Activated B cell treated with CpG ODN at 0.5 μM for 24 hours (primary cell): ENCODE results near the gene ODAD3. TPM values are rescaled to one million over a fixed set of nuclear protein-coding genes. Genes with fewer than 3 reads are reported as not detected.
A peak's percentile ranks its signal among the peaks of the same experiment; 100 is the strongest.
"Not testable (repeated sequence)": the region's sequence is repeated elsewhere in the genome, so short reads cannot be mapped to it uniquely, and the experiment has no call there.

Source experiments
- ATAC-seq: fragments of 200-7000 bp; cut with Tn5 transposase; one replicate; pipeline ENCODE4 v1.10.0; 2021; ENCODE audit warnings: low read depth, mild to moderate bottlenecking, moderate library complexity
- CTCF ChIA-PET: fragments of 350-600 bp; sonication (Branson Sonifier 250); formaldehyde crosslinking; loops from one replicate; lab custom pipeline; 2021; ENCODE audit warnings: antibody characterized with exemption; lab: Charles Lee
- POLR2A ChIA-PET: fragments of 350-600 bp; sonication (Branson Sonifier 250); formaldehyde crosslinking; loops from one replicate; lab custom pipeline; 2021; ENCODE audit warnings: antibody characterized with exemption; lab: Charles Lee
- DNase-seq: peaks from one replicate; pipeline ENCODE4 v3.0.0; 2022
- H3K27ac Mint-ChIP-seq: one replicate; pipeline ENCODE4 v1.8.0; 2020; ENCODE audit warnings: mixed read lengths
- H3K27me3 Mint-ChIP-seq: one replicate; pipeline ENCODE4 v1.8.0; 2021; ENCODE audit warnings: mixed read lengths
- H3K36me3 Mint-ChIP-seq: one replicate; pipeline ENCODE4 v1.8.0; 2021; ENCODE audit warnings: low read depth, mixed read lengths
- H3K4me1 Mint-ChIP-seq: one replicate; pipeline ENCODE4 v1.8.0; 2021; ENCODE audit warnings: mixed read lengths
- H3K4me3 Mint-ChIP-seq: one replicate; pipeline ENCODE4 v1.8.0; 2020; ENCODE audit warnings: mild to moderate bottlenecking, mixed read lengths
- H3K9me3 Mint-ChIP-seq: one replicate; pipeline ENCODE4 v1.8.0; 2020; ENCODE audit warnings: mixed read lengths
- CTCF ChIP-seq: fragments of 200-600 bp; IDR thresholded peaks from one replicate; pipeline ENCODE4 v1.8.0; 2022; ENCODE audit warnings: antibody characterized with exemption, mild to moderate bottlenecking
- intact Hi-C: fragments of 100-400 bp; cut with micrococcal nuclease; formaldehyde crosslinking; loops from one replicate; pipeline ENCODE4 v1.15.1; 2024
- total RNA-seq: library from RNA; stranded (reverse); gene quantifications from 2 replicates; pipeline ENCODE4 v1.2.3, GENCODE V29; 2022

ODAD3 gene
- total RNA-seq, 1 donor from 2014 or later: 0.29 TPM

- CTCF ChIA-PET: no interaction called here
- H3K36me3 Mint-ChIP-seq: no peaks in the 10 kb centered on the region
- ATAC-seq (no peak), DNase-seq (no peak)
- no peak for TF ChIP-seq CTCF
- no peak overlapping the region for H3K4me3 Mint-ChIP-seq
- H3K27ac Mint-ChIP-seq: no peak overlapping the region
- POLR2A ChIA-PET: no interaction called here
- H3K9me3 Mint-ChIP-seq: no peaks in the 10 kb centered on the region
- peaks cover 5% of the 10 kb centered on the region for H3K4me1 Mint-ChIP-seq
- intact Hi-C loops: no loop called here
- H3K27me3 Mint-ChIP-seq: peaks cover 7% of the 10 kb centered on the region
Measured at GRCh38 chr19:11410682-11411081, 24.2 kb downstream of the ODAD3 start.

GRCh38 chr19:11408591-11408990, 26.3 kb downstream of the ODAD3 start:
- ChIA-PET POLR2A (no interaction called here), CTCF (no interaction called here)
- Mint-ChIP-seq H3K4me3 (no peak overlapping the region), H3K27ac (no peak overlapping the region), H3K4me1 (peaks cover 5% of the 10 kb centered on the region), H3K27me3 (peaks cover 7% of the 10 kb centered on the region), H3K9me3 (no peaks in the 10 kb centered on the region), H3K36me3 (no peaks in the 10 kb centered on the region)
- DNase-seq (no peak), ATAC-seq (no peak)
- TF ChIP-seq CTCF: no peak
- intact Hi-C loops: no loop called here

GRCh38 chr19:11406703-11407236, 28.2 kb downstream of the ODAD3 start:
- H3K4me1 Mint-ChIP-seq, H3K27ac Mint-ChIP-seq, H3K9me3 Mint-ChIP-seq, H3K4me3 Mint-ChIP-seq, ATAC-seq, DNase-seq, H3K36me3 Mint-ChIP-seq, H3K27me3 Mint-ChIP-seq: not testable (repeated sequence)
- ChIA-PET CTCF (interaction anchor here (0.6 to 1.8 kb wide), 5 partner anchors 14 to 111 kb away, joined by 3 to 7 read pairs (median 3); partner anchors contain the start of gene TSPAN16), POLR2A (interaction anchor here (0.5 to 0.9 kb wide), 3 partner anchors 30 to 32 kb away, joined by 3 to 4 read pairs (median 3); partner anchors contain the start of gene SWSAP1)
- intact Hi-C loops: loop anchor here (1.0 kb wide), 2 partner anchors 25 to 113 kb away; no protein-coding TSS in a partner anchor

- peak; percentile 32 for DNase-seq
- POLR2A ChIA-PET: interaction anchor here (0.5 to 0.8 kb wide), 2 partner anchors 29 to 31 kb away, joined by 3 read pairs; no protein-coding TSS in a partner anchor
- TF ChIP-seq CTCF: no peak
- ATAC-seq: peak; percentile 56
- no peaks in the 10 kb centered on the region for H3K36me3 Mint-ChIP-seq
- intact Hi-C loops: loop anchor here (1.0 kb wide), 2 partner anchors 25 to 113 kb away; no protein-coding TSS in a partner anchor
- no peaks in the 10 kb centered on the region for H3K9me3 Mint-ChIP-seq
- no peak overlapping the region for H3K4me3 Mint-ChIP-seq
- peaks cover 5% of the 10 kb centered on the region for H3K4me1 Mint-ChIP-seq
- no peak overlapping the region for H3K27ac Mint-ChIP-seq
- H3K27me3 Mint-ChIP-seq: peaks cover 7% of the 10 kb centered on the region
- CTCF ChIA-PET: interaction anchor here (0.6 to 1.8 kb wide), 6 partner anchors 21 to 111 kb away, joined by 3 to 7 read pairs (median 3); partner anchors contain the start of gene TSPAN16
Measured at GRCh38 chr19:11405846-11406643, 28.9 kb downstream of the ODAD3 start.

GRCh38 chr19:11404588-11405222, 30.2 kb downstream of the ODAD3 start:
- Mint-ChIP-seq H3K4me3 (no peak overlapping the region), H3K9me3 (no peaks in the 10 kb centered on the region), H3K36me3 (no peaks in the 10 kb centered on the region), H3K27me3 (peaks cover 7% of the 10 kb centered on the region), H3K4me1 (peaks cover 5% of the 10 kb centered on the region), H3K27ac (no peak overlapping the region)
- intact Hi-C loops: no loop called here
- DNase-seq (no peak), ATAC-seq (no peak)
- ChIA-PET CTCF (no interaction called here), POLR2A (interaction anchor here (0.7 kb wide), 1 partner anchor 20 kb away, joined by 3 read pairs; the partner anchor contains the start of gene EPOR)
- no peak for TF ChIP-seq CTCF
